ENCODE data around the gene IL3. TPM values are rescaled to one million over a fixed set of nuclear protein-coding genes. Genes with fewer than 3 reads are reported as not detected.
A peak's percentile ranks its signal among the peaks of the same experiment; 100 is the strongest.

IL3 gene
- total and polyA plus RNA-seq, 9 of the 15 experiments (the other 6 are each of a cell fraction or from before 2014, with no cell fraction given), result not detected

DNA sequence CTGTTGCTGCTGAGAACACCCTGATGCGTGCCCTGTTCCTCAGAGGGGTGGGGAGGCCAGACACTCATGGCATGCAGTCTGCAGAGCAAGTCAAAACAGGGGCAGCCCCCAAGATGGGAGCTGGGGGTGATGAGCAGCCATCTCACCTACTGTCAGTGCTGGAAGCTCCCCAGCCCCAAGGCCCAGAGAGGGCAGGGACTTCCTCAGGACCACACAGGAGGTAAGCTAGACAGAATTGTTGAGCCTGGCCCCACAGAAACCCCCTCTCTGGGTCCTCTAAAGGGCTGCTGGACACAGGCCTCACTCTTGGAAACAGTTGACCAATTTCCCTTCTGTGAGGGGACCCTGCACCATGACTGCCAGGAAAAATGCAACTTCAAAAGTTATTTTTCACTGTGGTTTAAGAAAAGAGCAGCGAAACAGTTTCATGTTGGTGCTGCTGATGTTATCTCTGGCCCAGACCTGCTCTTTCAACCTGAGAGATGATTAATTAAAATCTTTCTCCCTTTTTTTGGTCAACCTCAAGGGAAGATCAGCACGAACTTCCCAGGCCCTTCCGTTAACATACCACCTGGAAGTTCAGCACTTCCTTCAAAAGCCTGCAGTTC is 22.7 kb downstream of the IL3 start:
- Histone ChIP-seq H4K20me1 (replicated peaks; ENCODE audit: control insufficient read depth, insufficient read depth, low read length) (no peaks in the 10 kb centered on the region), H3K4me1 (replicated peaks in 1 of 2; ENCODE audit: control insufficient read depth in 2 of 2, insufficient read depth in 2 of 2, low read length in 2 of 2) (peaks cover 19 to 25% of the 10 kb centered on the region in 2 experiments), H3K9me1 (ENCODE audit: control insufficient read depth, insufficient read depth, low read length) (peaks cover 5% of the 10 kb centered on the region), H3K9ac (ENCODE audit: insufficient read depth in 1 of 2, low read depth in 2 of 2, low read length in 2 of 2) (peak overlapping the region in 1 of 2 experiments; percentile 77; a peak in 2 of 4 replicates), H3K4me3 (no peak overlapping the region), H3K27me3 (ENCODE audit: control insufficient read depth in 2 of 2, insufficient read depth in 2 of 2, low read length in 2 of 2) (no peaks in the 10 kb centered on the region), H3K36me3 (ENCODE audit: control insufficient read depth, insufficient read depth, low read length) (no peaks in the 10 kb centered on the region), H3K27ac (ENCODE audit: extremely low read depth, low read depth, low read length) (no peak overlapping the region), H2AFZ (ENCODE audit: low read depth, low read length) (no peak overlapping the region), H3K79me2 (ENCODE audit: control insufficient read depth, insufficient read depth, low read length) (no peaks in the 10 kb centered on the region), H3K9me3 (replicated peaks; ENCODE audit: control insufficient read depth, insufficient read depth, low read depth, low read length) (no peaks in the 10 kb centered on the region), H3K4me2 (ENCODE audit: insufficient read depth, low read length) (no peak overlapping the region)
- ChIA-PET CTCF (ENCODE audit: low intra/inter-chr PET ratio) (no interaction called here), POLR2A (interaction anchor here (0.6 to 0.7 kb wide), 2 partner anchors 95 to 305 kb away, joined by 3 read pairs; no protein-coding TSS in a partner anchor)
- FAIRE-seq (no peak), DNase-seq (ENCODE audit: extremely low read depth in 1 of 4, low spot score in 3 of 4) (no peak), ATAC-seq (no peak)
- no TSS peak for BruUV-seq (replicated peaks)
- TF ChIP-seq, protein P1, sequence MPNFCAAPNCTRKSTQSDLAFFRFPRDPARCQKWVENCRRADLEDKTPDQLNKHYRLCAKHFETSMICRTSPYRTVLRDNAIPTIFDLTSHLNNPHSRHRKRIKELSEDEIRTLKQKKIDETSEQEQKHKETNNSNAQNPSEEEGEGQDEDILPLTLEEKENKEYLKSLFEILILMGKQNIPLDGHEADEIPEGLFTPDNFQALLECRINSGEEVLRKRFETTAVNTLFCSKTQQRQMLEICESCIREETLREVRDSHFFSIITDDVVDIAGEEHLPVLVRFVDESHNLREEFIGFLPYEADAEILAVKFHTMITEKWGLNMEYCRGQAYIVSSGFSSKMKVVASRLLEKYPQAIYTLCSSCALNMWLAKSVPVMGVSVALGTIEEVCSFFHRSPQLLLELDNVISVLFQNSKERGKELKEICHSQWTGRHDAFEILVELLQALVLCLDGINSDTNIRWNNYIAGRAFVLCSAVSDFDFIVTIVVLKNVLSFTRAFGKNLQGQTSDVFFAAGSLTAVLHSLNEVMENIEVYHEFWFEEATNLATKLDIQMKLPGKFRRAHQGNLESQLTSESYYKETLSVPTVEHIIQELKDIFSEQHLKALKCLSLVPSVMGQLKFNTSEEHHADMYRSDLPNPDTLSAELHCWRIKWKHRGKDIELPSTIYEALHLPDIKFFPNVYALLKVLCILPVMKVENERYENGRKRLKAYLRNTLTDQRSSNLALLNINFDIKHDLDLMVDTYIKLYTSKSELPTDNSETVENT (CRISPR knock-in tag; IDR thresholded peaks at IDR 0.05), result no peak
- TF ChIP-seq ZNF57 (CRISPR knock-in tag; IDR thresholded peaks at IDR 0.05) (no peak), TAF7 (tag; IDR thresholded peaks at IDR 0.05) (no peak), HEY1 (CRISPR knock-in tag; IDR thresholded peaks at IDR 0.05; ENCODE audit: borderline replicate concordance) (no peak), KLF1 (tag; IDR thresholded peaks at IDR 0.05) (no peak), PYGO2 (tag; IDR thresholded peaks at IDR 0.05) (no peak), JUND (IDR thresholded peaks at IDR 0.05; ENCODE audit: borderline replicate concordance, low read depth, low read length) (no peak), JUND (tag; IDR thresholded peaks at IDR 0.05; ENCODE audit: borderline replicate concordance, low read depth, low read length) (no peak)
- TF ChIP-seq, protein P2, sequence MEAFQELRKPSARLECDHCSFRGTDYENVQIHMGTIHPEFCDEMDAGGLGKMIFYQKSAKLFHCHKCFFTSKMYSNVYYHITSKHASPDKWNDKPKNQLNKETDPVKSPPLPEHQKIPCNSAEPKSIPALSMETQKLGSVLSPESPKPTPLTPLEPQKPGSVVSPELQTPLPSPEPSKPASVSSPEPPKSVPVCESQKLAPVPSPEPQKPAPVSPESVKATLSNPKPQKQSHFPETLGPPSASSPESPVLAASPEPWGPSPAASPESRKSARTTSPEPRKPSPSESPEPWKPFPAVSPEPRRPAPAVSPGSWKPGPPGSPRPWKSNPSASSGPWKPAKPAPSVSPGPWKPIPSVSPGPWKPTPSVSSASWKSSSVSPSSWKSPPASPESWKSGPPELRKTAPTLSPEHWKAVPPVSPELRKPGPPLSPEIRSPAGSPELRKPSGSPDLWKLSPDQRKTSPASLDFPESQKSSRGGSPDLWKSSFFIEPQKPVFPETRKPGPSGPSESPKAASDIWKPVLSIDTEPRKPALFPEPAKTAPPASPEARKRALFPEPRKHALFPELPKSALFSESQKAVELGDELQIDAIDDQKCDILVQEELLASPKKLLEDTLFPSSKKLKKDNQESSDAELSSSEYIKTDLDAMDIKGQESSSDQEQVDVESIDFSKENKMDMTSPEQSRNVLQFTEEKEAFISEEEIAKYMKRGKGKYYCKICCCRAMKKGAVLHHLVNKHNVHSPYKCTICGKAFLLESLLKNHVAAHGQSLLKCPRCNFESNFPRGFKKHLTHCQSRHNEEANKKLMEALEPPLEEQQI (IDR thresholded peaks at IDR 0.05), result no peak
- TF ChIP-seq, protein P3, sequence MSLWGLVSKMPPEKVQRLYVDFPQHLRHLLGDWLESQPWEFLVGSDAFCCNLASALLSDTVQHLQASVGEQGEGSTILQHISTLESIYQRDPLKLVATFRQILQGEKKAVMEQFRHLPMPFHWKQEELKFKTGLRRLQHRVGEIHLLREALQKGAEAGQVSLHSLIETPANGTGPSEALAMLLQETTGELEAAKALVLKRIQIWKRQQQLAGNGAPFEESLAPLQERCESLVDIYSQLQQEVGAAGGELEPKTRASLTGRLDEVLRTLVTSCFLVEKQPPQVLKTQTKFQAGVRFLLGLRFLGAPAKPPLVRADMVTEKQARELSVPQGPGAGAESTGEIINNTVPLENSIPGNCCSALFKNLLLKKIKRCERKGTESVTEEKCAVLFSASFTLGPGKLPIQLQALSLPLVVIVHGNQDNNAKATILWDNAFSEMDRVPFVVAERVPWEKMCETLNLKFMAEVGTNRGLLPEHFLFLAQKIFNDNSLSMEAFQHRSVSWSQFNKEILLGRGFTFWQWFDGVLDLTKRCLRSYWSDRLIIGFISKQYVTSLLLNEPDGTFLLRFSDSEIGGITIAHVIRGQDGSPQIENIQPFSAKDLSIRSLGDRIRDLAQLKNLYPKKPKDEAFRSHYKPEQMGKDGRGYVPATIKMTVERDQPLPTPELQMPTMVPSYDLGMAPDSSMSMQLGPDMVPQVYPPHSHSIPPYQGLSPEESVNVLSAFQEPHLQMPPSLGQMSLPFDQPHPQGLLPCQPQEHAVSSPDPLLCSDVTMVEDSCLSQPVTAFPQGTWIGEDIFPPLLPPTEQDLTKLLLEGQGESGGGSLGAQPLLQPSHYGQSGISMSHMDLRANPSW (CRISPR knock-in tag; IDR thresholded peaks at IDR 0.05), result no peak
- intact Hi-C loops (cut with micrococcal nuclease) (no loop called here), in situ Hi-C loops (cut with MboI) (no loop called here)
- 55% methylated on average over 4 of the region's 4 CpGs for WGBS (ENCODE audit: insufficient coverage, low coverage, missing lambda C conversion rate)

All from K562 (cell line).